SK-N-SH (cell line): ENCODE results near the gene MYBPC3.

Experiments
- EP300 ChIP-seq, 2 experiments: IDR thresholded peaks; 2 replicates each; pipeline versions ENCODE4 v1.4.0 to v1.6.1; 2012; ENCODE audit warnings: borderline replicate concordance in 1 of 2, low read depth in 1 of 2, low read length in 1 of 2
- EZH2phosphoT487 ChIP-seq: fragments of 200-600 bp; sonication (generic); IDR thresholded peaks from 2 replicates; pipeline ENCODE4 v1.6.1; 2017; ENCODE audit warnings: low read depth, mixed run types, mild to moderate bottlenecking, antibody characterized with exemption, moderate library complexity, borderline replicate concordance
- MXI1 ChIP-seq: IDR thresholded peaks from 2 replicates; pipeline ENCODE4 v1.6.1; 2012; ENCODE audit warnings: mild to moderate bottlenecking, low read depth, low read length, improper control_type of control experiment
- NRF1 ChIP-seq: IDR thresholded peaks from 2 replicates; pipeline ENCODE4 v1.6.1; 2012; ENCODE audit warnings: low read depth, mild to moderate bottlenecking, low read length
- POLR2AphosphoS5 ChIP-seq: IDR thresholded peaks from 2 replicates; pipeline ENCODE4 v1.6.1; 2012; ENCODE audit warnings: low read depth, low read length
- RFX5 ChIP-seq: IDR thresholded peaks from 2 replicates; pipeline ENCODE4 v1.6.1; 2012; ENCODE audit warnings: mild to moderate bottlenecking, improper control_type of control experiment, low read length
- TAF1 ChIP-seq: IDR thresholded peaks from 2 replicates; pipeline ENCODE4 v1.6.1; 2012; ENCODE audit warnings: low read depth, mild to moderate bottlenecking, low read length, moderate library complexity, borderline replicate concordance
- TCF12 ChIP-seq: IDR thresholded peaks from 2 replicates; pipeline ENCODE4 v1.4.0; 2012
- TF ChIP-seq, protein P1 (sequence below): fragments of 200-600 bp; sonication (generic); IDR thresholded peaks from 2 replicates; pipeline ENCODE4 v1.6.1; 2017; ENCODE audit warnings: antibody characterized with exemption, mild to moderate bottlenecking, moderate library complexity
- TF ChIP-seq, protein P2 (sequence below): IDR thresholded peaks from 2 replicates; pipeline ENCODE4 v1.4.0; 2012; ENCODE audit warnings: low read depth, borderline replicate concordance

DNA sequence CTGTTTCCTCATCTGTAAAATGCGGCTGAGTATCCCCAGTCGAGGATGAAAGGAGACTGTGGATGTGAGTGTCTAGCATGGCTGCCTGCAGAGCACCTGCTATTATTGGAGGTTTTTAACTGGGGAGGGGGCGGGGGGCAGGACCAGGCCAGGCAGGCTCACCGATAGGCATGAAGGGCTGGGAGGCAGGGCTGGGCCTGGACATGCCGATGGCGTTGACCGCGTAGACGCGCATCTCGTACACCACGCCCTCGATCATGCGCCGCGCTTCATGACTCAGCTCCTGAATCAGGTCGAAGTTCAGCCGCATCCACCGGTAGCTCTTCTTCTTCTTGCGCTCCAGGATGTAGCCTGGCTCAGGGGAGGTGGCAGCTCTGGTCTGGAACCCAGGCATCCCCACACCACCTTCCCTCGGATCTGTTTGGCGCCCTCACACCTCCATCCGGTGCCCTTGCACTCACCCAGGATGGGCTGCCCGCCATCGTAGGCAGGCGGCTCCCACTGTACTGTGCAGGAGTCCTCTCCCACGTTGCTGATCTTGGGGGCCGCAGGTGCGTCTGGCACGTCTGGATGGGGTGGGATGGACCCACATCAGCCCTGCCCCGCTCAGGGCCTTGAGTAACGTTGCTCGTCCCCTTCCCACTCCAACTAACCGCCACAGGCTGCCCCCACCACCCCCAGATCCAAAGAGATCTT is 15.1 kb downstream of the MYBPC3 start:
- TF ChIP-seq POLR2AphosphoS5 (no peak), TCF12 (no peak), EZH2phosphoT487 (no peak), RFX5 (no peak), EP300 (IDR thresholded peaks at IDR 0.05; ENCODE audit: borderline replicate concordance in 1 of 2, low read depth in 1 of 2, low read length in 1 of 2) (no peak), NRF1 (no peak), MXI1 (no peak), TAF1 (no peak)
- TF ChIP-seq, protein P1, sequence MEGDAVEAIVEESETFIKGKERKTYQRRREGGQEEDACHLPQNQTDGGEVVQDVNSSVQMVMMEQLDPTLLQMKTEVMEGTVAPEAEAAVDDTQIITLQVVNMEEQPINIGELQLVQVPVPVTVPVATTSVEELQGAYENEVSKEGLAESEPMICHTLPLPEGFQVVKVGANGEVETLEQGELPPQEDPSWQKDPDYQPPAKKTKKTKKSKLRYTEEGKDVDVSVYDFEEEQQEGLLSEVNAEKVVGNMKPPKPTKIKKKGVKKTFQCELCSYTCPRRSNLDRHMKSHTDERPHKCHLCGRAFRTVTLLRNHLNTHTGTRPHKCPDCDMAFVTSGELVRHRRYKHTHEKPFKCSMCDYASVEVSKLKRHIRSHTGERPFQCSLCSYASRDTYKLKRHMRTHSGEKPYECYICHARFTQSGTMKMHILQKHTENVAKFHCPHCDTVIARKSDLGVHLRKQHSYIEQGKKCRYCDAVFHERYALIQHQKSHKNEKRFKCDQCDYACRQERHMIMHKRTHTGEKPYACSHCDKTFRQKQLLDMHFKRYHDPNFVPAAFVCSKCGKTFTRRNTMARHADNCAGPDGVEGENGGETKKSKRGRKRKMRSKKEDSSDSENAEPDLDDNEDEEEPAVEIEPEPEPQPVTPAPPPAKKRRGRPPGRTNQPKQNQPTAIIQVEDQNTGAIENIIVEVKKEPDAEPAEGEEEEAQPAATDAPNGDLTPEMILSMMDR, result no peak
- TF ChIP-seq, protein P2, sequence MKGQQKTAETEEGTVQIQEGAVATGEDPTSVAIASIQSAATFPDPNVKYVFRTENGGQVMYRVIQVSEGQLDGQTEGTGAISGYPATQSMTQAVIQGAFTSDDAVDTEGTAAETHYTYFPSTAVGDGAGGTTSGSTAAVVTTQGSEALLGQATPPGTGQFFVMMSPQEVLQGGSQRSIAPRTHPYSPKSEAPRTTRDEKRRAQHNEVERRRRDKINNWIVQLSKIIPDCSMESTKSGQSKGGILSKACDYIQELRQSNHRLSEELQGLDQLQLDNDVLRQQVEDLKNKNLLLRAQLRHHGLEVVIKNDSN, result no peak
